Caki2 (cell line): Measurements from ENCODE around the gene OR3A2. TPM values are rescaled to one million over a fixed set of nuclear protein-coding genes. Genes with fewer than 3 reads are reported as not detected.

Source experiments
- total RNA-seq: library from RNA; depleted of rRNA; stranded (reverse); fragments of >200 nt; shearing (Covaris generic); gene quantifications from 2 replicates; pipeline ENCODE4 v1.2.3, GENCODE V29; 2014; ENCODE audit warnings: low replicate concordance; rRNA removed

The OR3A2 gene
- total RNA-seq, 1 experiment from 2014 or later, result not detected

Other genes with a start within 250 kb of the OR3A2 start
- not detected in 2 replicates for gene OR1A2, start 188.8 kb downstream of the OR3A2 start, total RNA-seq
- gene OR1A1, start 178.6 kb downstream of the OR3A2 start, total RNA-seq, result not detected in 2 replicates
- gene OR3A1, start 87.9 kb downstream of the OR3A2 start, total RNA-seq, result not detected in 2 replicates
- not detected in 2 replicates for gene OR1E1, start 12.1 kb upstream of the OR3A2 start, total RNA-seq
- not detected in 2 replicates for gene OR3A3, start 25.1 kb upstream of the OR3A2 start, total RNA-seq
- gene OR1E2, start 47.5 kb upstream of the OR3A2 start, total RNA-seq, result not detected in 2 replicates
- not detected in 2 replicates for gene SPATA22, start 85.5 kb upstream of the OR3A2 start, total RNA-seq
- gene ASPA, start 89.7 kb upstream of the OR3A2 start, total RNA-seq, result not detected in 2 replicates
- gene TRPV3, start 171.5 kb upstream of the OR3A2 start, total RNA-seq, result not detected in 2 replicates
- gene TRPV1, start 223.1 kb upstream of the OR3A2 start, total RNA-seq, result 0.87 and 0.95 TPM in 2 replicates
- 8.9 and 11.1 TPM in 2 replicates for gene SHPK, start 249.9 kb upstream of the OR3A2 start, total RNA-seq